Inferior parietal cortex (tissue), 1 donor: ENCODE data around the gene TTC21A.
A peak's percentile ranks its signal among the peaks of the same experiment; 100 is the strongest.
"Not testable (repeated sequence)": the region's sequence is repeated elsewhere in the genome, so short reads cannot be mapped to it uniquely, and the experiment has no call there.

Experiments
- DNase-seq: peaks from one replicate; pipeline ENCODE4 v3.0.0-alpha.2; 2016; ENCODE audit errors: extremely low spot score

TTC21A gene

DNA sequence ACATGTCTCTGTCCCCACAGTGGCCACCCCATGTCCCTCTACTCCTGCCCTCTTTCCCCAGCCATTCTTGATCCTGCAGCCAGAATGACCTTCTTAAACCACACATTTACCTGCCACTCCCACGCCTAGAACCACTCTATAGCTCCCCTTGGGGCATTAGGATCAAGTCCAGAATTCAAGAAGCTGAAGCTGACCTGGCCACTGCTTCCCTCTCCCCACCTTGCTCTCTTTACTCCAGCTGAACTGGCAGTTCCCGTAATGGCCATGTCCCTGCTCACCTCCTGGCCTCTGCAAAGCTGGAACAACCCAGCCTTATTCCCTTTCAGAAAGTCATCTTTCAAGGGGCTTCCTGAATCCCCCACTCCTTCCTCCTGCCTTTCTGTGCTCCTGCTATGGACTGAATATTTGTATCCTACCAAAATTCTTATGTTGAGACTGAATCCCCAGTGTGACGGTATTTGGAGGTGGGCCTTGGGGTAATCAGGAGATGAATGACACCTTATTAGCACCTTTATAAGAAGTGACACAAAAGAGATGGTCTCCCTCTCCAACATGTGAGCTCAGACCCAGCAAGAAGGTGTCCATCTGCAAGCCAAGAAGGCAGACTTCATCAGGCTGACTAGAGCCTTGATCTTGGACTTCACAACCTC, 42.1 kb downstream of the TTC21A start:
- DNase-seq, result no peak

DNA sequence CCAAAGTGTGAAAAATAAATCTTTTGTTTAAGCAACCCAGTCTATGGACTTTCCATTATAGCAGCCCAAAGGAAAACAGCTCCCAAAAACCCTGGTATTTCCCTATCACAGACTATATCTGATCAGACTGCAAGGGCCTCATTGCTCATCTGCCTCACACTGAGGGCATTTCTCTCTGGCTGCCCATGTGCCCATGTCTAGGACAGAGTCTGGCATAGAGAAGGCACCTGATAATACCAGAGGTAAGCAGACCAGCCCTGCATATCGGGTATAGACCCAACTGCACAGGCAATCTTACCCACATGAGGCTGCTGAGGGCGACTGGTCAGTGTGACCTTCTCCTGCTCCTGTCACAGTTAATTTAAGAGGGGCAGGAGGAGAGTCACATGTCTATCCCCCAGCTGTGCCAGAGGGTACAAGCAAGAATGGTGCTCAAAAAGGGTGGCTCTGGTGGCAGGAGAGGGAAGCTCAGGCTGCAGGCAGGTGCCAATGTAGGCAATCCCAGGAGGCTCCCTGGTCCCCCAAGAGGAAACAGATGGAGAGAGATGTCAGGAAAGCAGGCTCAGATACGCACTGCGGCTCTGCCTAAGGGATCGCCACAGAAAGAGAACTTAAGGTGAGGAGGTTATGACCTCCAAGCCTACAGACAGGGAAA, 42.8 kb downstream of the TTC21A start:
- no peak for DNase-seq

DNA sequence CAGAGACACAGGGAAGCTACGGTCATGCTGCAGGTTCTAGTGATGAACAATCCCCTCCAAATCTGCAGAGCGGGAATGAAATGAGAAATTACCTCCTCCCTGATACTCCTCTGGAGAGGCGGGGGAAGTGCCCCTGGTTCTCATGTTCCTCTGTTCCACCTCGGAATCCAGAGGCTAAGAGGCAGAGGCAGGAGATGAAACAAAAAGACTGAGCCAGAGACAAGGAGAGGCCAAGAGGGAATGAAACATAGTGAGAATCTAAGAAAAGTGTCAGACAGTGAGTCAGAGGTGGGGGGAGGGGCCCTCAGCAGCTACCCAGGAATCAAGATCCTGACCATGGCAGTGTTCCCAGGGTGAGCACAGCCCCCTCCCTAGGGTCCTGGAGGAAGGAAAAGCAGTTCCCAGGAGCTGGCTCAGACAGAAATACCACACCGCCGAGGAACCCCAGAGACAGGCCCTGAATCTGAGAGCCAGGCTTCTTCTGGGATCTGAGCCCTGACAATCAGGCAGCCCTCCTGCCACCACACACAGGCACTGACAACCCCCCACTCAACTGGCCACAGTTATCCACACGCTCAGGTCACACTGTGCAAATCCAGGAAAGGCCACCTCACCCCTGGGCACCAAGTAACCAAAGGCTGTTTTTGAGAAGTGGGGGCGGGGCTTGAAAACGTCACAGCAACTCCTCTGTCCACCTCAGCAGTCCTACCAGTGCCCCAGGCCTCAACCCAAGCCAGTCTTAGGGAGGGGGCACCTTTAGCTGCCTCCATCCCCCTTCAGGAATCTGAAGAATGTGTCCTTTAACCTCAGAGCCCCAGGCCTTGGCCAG, 43.5 kb downstream of the TTC21A start:
- DNase-seq, result peak; percentile 48

DNA sequence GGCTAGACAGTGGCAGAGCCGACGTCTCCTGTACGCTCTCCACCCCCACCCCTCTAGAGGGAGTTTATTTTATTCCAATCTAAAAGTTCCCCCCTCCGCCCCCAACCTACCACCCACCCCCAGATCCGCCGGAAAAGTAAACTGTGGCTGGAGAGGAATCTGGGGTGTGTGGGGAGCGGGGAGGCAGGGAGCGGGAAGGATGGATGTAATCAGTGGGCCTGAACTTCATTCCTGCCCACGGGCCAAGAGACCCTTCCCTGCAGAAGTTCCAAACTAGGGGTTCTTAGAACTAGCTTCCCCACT, 46.4 kb downstream of the TTC21A start:
- DNase-seq, result no peak

DNA sequence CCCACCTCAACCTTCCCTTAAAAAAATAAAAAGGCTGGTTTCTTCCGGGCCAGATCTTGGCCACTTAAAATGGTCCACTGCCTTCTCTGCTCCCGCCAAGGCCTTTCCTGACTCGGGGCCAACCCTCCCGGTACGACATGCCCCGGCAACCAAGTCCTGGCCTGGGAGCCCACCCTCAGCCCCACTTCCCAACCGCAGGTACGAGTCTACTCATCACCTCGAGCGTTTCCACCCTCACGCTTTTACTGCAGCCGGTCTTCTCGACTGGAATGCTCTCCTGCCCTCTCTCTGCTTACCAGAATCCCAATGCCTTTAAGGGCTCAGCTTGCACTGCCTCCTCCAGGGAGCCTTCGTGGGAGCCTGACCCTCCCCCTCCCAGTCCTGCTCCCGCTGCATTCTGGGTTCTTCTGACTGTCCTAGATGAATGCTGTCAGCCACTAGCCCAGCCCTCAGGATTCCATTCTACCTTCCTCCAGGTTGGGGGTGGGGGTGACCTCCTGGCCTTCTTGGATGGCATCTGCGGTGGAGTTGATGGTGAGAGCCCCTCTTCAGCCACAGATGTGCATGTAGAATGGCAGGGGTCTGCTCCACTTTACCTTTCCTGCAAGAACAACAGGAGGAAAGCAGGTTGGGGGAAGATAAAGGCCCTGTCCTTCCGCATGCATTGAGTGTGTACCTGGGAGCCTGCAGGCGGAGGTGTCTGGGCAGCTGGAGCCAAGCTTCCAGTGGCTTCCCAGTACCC, 47.0 kb downstream of the TTC21A start:
- no peak for DNase-seq

DNA sequence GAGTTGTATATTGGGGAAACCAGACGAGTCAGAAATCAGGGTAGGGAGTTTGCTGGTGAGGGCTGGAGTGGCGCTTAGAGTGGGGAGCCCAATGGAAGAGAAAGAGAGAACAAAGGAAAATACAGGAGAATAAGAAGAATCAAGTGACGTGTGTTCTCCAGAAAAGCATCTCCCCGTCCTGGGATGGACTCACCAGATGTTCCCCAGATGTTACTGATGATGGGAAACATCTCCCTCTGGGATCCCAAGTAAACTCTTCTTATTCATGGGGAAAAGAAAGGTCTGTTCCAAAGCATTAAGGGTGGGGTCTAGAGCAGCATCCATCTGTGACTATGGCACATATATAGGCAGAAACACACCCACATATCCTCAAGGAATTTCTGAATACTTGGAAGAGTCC, 48.9 kb downstream of the TTC21A start:
- no peak for DNase-seq

DNA sequence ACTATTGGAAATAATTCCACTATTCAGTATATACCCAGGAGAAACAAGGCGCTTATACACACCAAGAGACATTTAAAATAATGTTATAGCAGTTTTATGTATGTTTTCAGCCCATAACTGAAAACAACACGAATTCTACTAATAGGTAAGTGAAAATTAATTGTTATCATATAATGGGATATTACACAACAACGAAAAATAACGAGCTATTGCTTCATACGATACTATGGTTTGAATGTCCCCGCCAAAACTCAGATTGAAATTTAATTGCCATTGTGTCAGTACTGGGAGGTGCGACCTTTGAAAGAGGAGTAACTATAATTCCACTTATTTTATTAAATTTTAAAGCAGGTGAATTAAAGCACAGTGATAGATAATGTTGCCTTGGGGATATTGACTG, 49.9 kb downstream of the TTC21A start:
- DNase-seq, result no peak

DNA sequence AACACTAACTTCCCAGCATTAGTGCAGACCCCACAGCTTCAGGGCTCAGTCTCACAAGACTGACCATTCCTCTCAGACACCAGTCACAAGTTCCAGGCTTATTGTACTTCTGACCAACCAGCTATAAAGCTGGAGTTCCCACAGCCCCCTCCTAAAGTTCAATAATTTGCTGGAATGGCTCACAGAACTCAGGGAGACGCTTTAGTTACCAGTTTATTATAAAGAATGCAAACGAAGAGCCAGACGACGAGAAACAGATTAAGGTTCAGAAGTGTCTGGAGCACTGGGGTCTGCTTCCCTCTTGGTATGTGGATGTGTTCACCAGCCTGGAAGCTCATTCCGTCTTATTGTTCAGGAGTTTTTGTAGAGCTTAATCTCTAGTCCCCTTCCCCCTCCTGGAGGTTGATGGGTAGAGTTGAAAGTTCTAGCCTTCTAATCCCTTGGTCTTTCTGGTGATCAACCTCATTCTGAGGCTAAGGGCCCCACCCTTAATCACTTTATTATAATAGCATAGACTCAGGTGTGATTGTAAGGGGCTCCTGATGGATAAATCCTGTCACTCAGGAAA, 50.8 kb downstream of the TTC21A start:
- DNase-seq, result no peak

DNA sequence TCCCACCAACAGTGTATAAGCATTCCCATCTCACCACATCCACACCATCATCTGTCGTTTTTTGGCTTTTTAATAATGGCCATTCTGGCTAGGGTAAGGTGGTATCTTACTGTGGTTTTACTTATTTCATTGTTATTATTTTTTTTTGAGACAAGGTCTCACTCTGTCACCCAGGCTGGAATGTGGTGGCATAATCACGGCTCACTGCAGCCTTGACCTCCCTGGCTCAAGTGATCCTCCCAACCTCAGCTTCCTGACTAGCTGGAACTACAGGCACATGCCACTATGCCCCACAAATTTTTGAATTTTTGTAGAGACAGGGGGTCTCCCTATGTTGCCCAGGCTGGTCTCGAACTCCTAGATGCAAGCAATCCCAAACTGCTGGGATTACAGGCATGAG, 56.9 kb downstream of the TTC21A start:
- DNase-seq, result no peak

DNA sequence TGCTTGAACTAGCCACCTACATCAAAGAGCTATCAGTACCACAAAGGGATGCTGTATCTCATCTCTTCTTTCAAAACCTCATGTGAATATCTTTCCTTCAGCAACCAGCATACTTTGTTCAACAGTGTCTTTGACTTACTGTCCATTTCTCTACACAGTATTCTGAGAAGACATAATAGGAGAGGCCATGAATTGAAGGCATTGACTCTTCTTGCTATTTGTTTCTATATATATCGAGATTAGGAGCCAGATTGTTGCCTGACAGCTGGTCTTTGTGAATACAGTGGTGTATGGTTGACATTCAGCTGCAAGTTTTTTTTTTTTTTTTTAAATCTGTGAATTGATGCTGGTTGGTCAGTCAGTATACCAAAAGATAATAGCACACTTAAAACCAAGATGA, 58.0 kb downstream of the TTC21A start:
- DNase-seq, result no peak

DNA sequence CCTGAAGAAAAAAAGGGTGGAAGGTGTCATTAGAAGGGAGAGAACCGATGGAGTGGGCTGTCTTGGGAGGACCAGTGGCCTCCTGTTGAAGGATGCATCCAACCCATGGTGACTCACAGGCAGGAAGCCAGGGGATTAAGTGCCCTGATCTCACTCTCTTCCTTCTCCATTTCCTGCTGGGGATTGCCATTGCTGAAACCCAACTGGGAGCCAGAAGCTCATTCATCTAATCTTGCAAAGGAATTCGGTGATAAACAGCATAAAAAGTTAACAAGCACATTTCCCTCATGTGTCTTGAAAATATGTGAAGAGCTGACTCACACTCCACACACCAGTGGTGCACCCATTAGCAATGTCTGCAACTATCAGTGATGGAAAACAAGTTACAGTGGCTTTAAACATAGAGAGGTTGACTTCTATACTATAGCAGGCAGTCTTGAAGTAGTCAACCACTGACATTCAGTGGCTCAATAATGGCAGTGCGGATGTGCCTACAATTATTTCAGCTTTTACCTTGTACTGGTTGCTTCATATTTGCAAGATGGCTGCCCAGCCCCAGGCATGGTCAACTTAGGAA, 58.7 kb downstream of the TTC21A start:
- DNase-seq, result no peak

DNA sequence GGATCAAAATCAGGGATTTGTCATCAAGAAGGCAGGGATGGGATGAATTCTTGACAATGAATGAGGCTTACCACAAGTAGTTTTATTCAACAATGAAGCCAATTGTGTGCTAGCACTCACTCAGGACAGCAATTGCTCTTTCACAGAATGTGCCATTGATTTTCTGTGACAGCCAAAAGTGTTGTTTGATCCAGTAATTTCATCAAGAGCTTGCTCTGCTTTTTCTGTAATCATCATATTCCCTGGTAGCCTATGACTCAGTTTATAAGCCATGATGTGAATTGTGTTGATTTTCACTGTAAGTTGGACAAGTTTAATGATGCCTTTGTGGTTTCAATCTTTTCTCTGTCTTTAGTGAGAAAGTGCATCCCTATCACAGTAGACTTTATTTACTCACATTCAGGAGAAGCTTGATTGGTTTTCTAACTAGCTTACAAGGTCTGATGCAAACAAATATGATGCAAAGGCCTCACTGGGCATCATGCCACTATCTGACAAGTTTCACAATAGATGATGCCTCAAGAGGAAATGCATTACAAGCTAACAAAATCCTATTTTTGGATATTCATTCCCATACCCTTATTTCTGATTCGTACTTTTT, 59.6 kb downstream of the TTC21A start:
- peak; percentile 57 for DNase-seq

DNA sequence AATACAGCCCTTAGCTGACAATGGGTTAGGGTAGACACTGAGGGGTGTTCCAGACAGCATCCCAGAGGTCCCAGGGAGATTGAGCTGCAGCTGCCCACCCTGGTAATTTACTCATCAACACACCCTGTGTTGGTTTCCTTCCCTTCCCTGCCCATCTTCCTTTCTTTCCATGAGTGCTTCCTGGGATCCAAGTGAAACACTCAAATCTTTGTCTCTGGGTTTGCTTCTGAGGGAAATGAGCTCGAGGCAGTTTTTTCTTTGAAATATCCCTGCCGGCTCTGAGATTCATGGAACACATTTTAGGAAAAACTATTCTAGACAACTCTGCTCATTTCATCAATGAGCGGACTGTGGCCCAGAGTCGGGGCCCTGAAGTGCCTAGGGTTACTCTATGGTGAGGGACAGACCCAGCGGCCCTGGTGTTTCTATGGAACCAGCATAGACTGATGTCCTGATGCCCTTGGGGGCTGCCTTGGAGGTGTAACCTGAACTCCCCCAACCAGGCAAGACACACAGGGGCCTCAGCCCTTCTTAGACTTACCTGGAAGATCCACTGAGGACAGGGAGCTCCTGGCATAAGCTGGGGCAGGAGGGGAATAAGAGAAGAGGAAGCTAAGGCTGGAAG, 60.8 kb downstream of the TTC21A start:
- DNase-seq, result no peak

DNA sequence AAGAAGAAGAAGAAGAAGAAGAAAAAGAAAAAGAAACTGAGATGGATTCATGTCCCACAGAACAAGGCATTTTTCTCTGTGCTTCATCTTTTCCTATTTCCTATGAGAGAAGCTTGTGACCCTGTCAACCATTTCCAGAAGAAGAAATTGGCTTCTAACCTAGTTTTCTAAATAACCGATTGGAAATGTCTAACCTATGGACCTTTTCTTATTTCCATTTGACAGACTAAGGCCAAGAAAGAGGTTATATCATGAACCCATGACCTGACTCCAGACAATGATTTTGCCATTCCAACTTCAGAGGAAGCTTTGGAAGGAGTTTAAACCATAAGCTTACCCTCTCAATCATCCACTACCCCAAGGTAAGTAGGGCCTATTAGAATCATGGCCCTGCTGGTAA, 62.2 kb downstream of the TTC21A start:
- DNase-seq, result no peak

DNA sequence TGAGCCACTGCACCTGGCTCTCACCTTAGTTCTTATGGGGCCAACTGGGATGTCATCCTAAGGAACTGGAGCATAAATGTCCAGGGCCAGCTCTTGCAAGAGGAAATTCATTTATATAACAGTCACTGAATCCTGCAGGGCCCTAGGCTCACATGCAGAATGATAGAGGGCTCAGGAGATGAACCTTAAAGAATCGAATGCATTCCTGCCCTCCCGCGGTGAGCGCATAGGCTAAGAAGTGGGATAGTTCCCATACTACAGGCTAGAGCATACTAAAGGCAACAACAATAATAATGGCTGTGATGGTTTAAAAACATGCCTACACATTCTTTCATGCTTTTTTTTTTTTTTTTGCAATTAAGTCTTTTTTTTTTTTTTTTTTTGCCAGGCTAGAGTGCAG, 63.0 kb downstream of the TTC21A start:
- DNase-seq, result no peak

DNA sequence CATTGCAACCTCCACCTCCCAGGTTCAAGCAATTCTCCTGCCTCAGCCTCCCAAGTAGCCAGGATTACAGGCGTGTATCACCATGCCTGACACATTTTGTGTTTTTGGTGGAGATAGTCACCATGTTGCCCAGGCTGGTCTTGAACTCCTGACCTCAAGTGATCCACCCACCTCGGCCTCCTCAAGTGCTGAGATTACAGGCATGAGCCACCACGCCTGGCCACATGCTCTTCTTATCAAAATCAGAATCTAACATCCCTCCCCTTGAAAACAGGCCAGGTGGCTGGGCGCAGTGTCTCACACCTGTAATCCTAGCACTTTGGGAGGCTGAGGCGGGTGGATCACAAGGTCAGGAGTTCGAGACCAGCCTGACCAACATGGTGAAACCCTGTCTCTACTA, 63.4 kb downstream of the TTC21A start:
- not testable (repeated sequence) for DNase-seq

DNA sequence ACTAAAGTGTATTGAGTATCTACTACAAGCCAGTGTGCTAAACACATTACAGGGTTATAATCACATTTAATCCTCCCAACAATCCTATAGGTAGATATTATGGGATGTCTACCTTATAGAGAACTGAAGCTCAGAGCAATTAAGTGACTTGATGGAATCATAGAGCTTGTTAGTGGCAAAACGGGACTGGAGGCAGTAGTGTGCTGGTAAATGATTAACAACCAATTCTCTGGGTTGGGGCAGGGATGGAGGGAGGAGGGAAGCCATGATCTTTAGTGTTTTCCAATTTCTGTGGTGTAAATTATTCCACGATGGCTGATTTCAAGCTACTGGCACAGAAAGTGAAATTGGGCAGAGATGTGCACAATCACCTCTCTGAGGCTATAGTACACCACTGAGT, 64.4 kb downstream of the TTC21A start:
- no peak for DNase-seq

DNA sequence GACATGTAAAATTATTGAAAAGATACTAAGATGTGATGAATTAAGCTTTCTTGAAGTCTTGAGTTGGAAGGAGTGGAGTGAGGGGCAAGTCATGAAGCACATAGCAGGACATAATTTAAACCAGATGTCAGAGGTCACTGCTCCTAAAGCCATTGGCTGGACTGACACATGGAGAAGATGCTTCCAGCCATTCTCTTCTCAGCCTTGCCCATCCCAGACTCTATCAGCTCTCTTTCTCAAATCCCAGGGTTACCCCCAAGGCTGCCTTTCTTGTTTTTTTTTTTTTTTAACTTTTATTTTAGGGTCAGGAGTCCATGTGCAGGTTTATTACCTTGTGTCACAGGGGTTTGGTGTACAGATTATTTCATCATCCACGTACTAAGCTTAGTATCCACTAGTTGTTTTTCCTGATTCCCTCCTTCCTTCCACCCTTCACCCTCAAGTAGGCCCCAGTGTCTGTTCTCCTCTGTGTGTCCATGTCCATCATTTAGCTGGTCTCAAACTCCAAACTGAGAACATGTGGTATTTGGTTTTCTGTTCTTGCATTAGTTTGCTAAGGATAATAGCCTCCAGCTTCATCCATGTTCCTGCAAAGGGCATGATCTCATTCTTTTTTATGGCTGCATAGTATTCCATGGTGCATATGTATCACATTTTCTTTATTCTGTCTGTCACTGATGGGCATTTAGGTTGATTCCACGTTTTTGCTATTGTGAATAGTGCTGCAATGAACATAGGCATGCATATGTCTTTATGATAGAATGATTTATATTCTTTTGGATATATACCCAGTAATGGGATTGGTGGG, 66.0 kb downstream of the TTC21A start:
- DNase-seq, result no peak

DNA sequence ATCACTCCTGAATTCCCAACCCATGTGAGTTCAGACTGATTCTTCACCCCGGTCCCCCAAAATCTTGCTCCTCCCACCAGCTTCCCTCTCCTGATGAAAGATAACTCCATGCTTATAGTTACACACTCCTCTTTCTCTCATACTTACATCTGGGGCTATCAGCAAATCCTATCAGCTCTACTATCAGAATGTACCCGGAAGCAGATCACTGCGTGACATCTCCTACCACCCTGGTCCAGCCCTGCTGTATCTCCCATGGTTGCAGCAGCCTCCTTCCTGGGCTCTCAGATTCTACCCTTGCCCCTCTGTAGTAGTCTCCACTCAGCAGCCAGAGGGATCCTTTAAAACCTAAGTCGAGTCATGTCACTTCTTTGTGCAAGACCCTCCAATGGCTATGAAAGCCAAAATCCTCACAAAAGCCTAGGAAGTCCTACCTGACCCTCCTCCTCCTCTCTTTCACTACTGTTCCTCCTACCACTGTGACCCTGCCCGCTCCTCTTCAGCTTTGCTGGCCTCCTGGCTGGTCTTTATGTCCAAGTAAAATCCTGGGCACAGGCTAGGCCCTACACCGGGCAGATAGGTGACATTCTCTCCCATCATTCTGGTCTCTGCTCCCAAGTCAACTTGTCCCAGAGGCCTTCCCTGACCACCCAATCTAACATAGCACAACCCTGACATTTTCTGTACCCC, 68.7 kb downstream of the TTC21A start:
- DNase-seq, result no peak
